Embryonic facial prominence (tissue), 1 donor: Measurements from ENCODE around the gene P2RX1.

Source experiments
- DNase-seq: peaks from one replicate; pipeline ENCODE4 v3.0.0-alpha.2; 2016; ENCODE audit errors: extremely low spot score

The P2RX1 gene

DNA sequence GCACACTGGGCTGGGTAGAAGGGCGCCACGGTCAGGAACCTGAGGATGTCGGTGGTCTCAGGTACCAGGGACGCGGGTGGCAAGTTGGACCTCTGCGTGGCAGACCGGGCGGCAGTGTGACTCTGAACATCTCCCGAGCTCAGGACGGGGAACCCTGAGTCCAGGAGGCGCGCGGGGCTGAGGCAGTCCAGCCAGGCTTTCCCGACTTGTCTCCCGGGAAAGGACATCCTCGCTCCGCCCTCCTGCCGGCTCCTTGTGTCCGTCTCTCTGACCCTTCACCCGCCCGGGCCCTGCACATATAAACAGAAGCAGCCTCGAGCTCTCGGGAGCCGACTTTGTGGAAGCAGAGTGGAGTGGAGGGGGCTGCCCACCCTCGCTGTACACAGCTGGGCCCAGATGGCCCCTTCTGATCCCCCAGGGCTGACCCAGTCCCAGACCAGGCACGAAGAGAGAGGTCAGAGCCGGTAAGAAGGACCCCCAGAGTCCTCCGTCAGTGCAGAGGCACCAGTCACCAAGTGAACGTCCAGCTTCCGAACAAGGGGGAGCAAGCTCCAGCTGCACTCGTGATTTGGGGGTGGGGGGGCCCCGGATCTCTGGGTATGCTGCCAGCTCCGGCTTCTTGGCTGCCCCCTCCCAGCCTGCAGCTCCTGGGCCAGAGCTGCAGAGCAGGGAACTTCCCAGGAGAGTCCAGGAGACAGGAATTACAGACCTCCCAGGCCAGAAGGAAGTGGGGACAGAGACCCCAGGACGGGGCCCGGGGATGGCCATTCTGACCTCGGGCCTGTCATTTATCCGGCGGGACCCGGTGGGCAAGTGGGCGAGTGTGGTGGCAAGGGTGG, 8.5 kb upstream of the P2RX1 start:
- DNase-seq, result no peak

GRCh38 chr17:3923466-3924190, 7.4 kb upstream of the P2RX1 start:
- DNase-seq, result no peak

DNA sequence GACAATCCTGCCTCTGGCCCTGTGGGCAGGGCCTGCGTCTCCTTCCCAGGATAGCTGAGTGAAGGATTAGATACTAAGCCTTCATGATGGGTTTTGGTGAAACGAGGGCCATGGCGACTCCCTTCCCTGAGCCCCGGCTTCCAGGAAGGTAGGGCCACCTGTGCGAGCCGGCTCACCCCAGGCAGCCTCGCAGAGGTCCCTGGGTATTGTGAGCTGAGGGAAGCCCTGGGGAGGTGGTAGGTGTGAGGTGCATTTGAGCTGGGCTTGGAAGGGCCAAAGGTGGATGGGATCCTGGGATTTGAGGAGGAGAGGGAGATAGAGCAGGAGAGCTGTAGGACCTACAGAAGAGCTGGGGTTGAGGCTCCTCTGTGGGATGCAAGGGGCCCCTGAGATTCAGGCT, 6.5 kb upstream of the P2RX1 start:
- DNase-seq, result no peak

- no peak for DNase-seq
These were observed 5.4 kb upstream of the P2RX1 start for GRCh38 chr17:3921502-3922319.

DNA sequence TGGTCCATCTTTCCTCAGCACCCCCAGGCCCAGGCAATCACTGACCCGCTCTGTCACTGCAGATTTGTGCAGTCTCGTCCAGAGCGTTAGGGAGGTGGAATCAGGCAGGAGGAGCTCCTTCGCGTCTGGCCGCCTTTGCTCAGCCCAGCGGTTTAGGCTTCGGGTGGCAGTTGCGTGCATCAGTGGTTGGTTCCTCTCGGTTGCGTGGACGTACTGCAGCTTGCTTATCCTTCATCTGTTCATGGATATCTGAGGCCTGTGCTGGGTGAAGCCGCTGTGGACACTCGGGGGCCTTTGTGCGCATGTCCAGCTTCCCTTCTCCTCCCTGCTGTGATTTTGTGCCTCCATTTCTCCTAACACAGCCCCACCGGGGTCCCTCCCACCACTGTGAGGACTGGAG, 4.7 kb upstream of the P2RX1 start:
- no peak for DNase-seq

DNA sequence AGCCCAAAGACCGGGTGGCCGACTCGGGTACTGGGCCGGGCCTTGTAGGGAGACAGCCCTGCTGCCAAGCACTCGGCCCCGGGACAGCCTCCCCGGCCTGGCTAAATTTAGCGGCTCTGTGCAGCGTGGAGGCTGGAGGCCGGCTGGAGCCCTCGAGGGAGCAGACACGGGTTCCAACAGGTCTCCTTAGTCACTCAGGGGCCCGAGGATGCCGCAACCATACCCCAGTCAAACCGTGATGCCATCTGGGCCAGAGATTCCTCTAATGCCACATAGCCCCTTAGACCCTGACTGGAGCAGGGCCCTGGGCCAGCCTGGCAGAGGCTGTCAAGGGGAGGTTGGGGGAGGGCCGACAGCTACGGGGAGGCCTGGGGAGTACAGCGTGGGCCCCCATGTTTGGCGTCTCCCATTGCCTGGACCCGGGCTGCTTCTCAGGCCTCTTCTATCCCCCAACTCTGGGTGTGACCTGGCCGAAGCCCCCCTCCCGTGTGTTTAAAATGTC, 2.9 kb upstream of the P2RX1 start:
- no peak for DNase-seq

DNA sequence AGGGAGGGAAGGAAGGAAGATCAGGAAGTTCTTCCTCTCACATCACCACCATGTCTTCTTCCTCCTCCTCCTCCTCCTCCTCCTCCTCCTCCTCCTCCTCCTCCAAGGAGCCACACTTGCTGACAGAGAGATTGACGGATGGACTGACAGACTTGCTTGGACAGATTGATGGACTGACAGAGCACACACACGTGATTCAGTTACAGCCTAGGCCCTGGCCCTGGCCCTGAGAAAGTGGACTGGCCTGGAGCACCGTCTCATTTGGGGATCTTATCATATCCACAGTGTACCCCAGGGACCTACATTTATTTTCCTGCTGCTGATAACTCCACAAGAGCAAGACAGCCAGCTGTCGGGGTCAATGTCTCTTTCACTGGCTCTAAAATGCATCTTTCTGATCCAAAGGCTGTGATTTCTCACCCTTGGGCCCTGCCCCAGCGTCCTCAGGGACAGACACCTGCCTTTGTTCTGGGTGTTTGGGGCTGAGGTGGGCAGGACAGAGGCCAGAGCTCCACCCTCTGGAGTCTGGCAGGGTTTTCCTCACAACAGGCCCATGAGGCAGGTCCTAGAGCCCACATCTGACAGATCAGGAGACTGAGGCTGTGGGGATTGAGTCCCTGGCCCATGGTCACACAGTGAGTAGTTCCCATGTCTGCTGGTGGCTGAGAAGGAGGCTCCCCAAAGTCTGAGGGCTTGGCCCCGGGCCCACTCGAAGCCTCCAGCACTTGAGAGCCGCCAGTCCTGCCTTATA, 2.3 kb upstream of the P2RX1 start:
- no peak for DNase-seq

- no peak for DNase-seq
These were observed 1.2 kb upstream of the P2RX1 start for GRCh38 chr17:3917391-3917931.

GRCh38 chr17:3916825-3917224, 560 bp upstream of the P2RX1 start:
- no peak for DNase-seq

- DNase-seq, result no peak
These were observed 677 bp downstream of the P2RX1 start for GRCh38 chr17:3915581-3915994.

GRCh38 chr17:3914312-3914670, 2.0 kb downstream of the P2RX1 start:
- no peak for DNase-seq

DNA sequence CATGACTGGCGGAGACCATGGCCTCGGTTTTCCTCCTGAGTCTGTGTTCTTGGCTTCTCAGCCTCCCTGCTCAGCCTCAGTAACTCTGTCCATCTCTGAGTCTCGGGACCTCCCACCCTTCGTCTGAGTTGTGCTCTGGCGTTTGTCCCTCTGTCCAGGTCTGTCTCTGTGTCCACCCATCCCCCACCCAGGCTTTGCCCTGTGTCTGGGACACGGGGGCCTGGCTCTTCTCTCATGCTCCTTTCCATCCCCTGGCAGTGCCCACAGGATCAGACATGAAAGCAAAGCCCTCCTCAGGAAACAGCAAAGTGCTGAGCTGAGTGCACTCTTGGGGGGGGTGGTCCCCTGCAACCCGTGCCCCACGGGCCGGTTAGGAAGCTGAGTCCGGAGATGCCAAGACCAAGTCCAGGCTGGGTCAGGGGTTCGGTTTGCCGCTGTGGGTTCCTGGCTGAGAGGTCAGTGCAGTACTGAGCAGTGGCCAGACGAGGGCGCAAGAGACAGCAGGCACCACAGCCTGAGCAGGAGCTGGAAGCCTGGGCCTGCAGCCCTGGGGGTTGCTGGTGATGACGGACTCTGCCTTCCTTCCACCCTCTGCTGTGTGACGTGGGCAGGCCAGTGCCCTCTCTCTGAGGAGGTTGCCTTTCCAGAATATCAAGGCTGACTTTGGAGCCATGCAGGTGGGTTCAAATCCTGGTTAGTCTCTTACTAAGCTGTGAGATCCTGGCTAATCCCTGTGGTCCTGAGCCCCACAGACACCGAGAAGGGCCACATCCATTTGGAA, 2.5 kb downstream of the P2RX1 start:
- no peak for DNase-seq

DNA sequence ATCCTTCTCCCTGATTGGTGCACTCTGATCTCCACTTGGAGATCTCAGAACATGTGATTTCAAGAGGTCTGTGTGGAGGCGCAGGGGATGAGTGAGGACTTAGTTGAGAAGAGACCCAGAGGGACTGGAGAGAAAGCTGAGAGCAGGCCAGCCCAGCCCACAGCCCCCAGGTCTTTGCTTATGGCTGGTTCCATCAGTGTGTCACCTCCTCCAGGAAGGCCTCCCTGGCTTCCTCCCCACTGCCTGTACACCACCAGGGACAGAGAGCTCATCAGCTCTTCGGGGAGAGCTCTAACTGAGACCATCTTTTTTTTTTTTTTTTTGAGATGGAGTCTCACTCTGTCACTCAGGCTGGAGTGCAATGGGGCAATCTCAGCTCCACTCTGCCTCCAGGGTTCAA, 3.4 kb downstream of the P2RX1 start:
- DNase-seq, result no peak

DNA sequence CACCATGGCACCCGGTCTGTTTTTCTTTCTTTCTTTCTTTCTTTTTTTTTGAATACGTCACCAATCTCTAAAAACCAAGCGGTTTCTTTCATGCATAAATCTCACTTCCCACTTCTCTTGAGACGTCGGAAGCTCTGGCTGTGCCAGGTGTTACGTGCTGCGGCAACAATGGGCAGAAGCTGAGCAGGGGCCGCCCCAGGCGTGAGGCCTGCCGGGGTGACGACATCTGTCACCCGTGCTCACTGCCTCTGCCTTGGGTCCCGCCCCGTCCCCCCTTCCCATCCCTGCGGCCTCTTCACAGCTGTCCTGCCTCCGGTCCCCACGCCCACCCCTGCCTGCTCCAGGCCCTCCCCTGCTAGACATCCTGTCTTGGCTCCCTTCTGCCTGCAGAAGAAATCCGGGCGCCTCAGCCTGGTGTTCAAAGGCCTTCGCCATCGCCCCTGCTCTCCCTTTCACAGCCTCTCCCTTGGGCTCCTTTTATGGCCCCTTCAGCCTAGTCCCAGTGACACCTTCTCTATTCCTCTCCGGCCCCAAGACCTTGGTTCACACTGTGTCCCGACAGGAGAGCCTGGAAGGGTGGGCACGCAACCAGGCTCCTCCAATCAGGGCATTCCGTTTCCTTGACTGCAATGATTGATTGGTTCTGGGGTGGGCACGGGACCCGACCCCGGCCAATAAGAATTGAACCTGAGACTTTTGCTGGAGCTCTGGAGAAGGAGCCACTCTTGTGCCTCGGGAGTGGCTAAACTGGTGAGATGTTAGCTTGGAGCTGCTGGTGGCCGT, 4.8 kb downstream of the P2RX1 start:
- DNase-seq, result no peak

DNA sequence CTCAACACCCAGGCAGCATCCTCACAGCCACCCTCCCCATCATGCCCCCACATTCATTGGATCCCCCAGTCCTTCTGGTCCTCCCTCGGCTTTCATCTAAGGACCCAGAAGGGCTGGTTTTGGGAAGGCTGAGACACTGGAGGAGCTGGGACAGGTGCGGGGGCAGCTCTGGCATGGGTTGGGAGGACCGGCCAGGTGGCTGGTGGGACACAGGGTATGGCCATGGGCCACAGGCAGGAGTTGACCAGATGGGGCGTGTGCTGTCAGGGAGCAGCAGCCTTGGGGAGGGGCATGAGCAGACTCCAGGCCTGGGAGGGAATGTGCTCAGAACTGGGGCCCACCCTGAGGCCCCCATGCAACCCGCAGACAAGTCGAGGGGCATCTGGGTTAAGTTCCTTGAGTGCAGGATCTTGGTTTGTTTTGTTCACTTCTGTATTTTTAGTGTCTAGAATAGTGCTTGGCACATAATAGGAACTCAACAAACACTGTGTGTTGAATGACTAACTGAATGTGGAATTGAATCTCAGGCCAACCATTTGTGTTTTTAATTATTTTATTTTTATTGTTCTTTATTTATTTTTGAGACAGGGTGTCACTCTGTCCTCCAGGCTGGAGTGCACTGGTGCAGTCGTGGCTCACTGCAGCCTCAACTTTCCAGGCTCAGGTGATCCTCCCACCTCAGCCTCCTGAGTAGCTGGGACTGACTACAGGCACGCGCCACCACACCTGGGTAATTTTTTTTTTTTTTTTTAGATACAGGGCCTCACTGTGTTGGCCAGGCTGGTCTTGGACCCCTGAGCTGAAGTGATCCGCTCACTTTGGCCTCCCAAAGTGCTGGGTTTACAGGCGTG, 5.6 kb downstream of the P2RX1 start:
- DNase-seq, result no peak

DNA sequence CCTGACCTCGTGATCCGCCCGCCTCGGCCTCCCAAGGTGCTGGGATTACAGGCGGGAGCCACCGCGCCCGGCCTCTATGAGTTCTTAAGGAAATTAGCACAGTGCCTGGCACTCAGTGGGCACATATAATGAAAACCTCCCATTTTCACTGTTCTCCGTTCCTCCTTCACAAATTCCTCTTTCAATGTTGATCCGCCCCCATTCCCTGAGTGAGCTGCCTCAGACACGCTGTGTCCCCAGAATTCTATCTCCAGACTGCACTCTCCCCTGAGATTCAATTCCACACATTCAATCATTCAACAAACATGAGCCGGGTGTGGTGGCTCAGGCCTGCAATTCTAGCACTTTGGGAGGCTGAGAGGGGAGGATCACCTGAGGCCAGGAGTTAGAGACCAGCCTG, 7.0 kb downstream of the P2RX1 start:
- DNase-seq, result no peak

- DNase-seq, result no peak
These were observed 8.6 kb downstream of the P2RX1 start for GRCh38 chr17:3907483-3908216.

DNA sequence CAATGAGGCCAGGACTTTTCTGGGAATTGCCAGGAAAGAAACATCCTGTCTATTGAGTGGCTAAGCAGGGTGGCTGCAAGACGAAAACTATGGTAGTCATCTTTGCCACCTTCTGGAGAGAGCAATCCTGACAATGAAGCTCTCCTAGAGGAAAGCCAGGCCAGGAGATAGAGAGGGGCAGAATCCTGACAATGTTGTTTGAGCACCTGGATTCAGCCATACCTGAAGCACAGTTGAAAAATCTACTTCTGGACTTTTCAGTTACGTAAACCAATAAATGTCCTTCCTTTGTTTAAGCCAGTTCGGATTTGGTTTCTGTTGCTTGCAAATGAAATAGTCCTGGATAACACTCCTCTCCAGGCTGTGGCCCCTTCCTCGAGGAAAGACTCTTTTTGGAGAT, 9.4 kb downstream of the P2RX1 start:
- no peak for DNase-seq
